K562 (cell line): ENCODE data around the gene ATE1. TPM values are rescaled to one million over a fixed set of nuclear protein-coding genes. Genes with fewer than 3 reads are reported as not detected.

ENCODE experiments used
- BCL6 ChIP-seq: fragments of 250-450 bp; sonication (Bioruptor Pico); IDR thresholded peaks from 2 replicates; pipeline ENCODE4 v1.4.0; 2020
- EGR1 ChIP-seq: fragments of 450-650 bp; conservative IDR thresholded peaks from 2 replicates; pipeline ENCODE4 v1.6.1; 2017; ENCODE audit warnings: mild to moderate bottlenecking
- EP300 ChIP-seq: IDR thresholded peaks from 2 replicates; pipeline ENCODE4 v1.6.1; 2012; ENCODE audit warnings: low read length, improper control_type of control experiment
- ERF ChIP-seq: fragments of 450-650 bp; formaldehyde crosslinking; IDR thresholded peaks from 2 replicates; pipeline ENCODE4 v1.4.0; 2020; ENCODE audit warnings: mild to moderate bottlenecking, mixed read lengths
- FOXA3 ChIP-seq, 2 experiments: fragments of 450-650 bp in 1 of 2; sonication (generic) in 1 of 2; formaldehyde crosslinking; IDR thresholded peaks in 1 of 2; conservative IDR thresholded peaks in 1 of 2; 2 replicates each; pipeline versions ENCODE4 v1.4.0 to v1.8.0; 2020 to 2022; ENCODE audit warnings: mild to moderate bottlenecking in 2 of 2, missing genetic modification reagents in 1 of 2
- GTF2F1 ChIP-seq: IDR thresholded peaks from 2 replicates; pipeline ENCODE4 v1.6.1; 2011; ENCODE audit warnings: low read depth, low read length, improper control_type of control experiment
- IFI16 ChIP-seq: fragments of 250-450 bp; sonication (Bioruptor Pico); IDR thresholded peaks from 2 replicates; pipeline ENCODE4 v2.1.2; 2022; ENCODE audit warnings: mild to moderate bottlenecking, inconsistent platforms
- KDM1A ChIP-seq, 2 experiments: fragments of 450-650 bp; IDR thresholded peaks; 2 replicates each; pipeline ENCODE4 v1.6.1; 2016; ENCODE audit warnings: mild to moderate bottlenecking in 2 of 2
- MAFF ChIP-seq: IDR thresholded peaks from 2 replicates; pipeline ENCODE4 v1.6.1; 2012; ENCODE audit warnings: low read length, improper control_type of control experiment
- MCM2 ChIP-seq: fragments of 450-650 bp; IDR thresholded peaks from 2 replicates; pipeline ENCODE4 v1.6.1; 2017; ENCODE audit warnings: low read depth, mild to moderate bottlenecking
- MLLT1 ChIP-seq, 2 experiments: fragments of 450-650 bp; IDR thresholded peaks; 2 replicates each; pipeline ENCODE4 v1.6.1; 2016
- NR2C2 ChIP-seq, 2 experiments: fragments of 200-800 bp in 1 of 2; sonication (Bioruptor generic) in 1 of 2; sonication (generic) in 1 of 2; formaldehyde crosslinking in 1 of 2; IDR thresholded peaks; 2 replicates each; pipeline versions ENCODE4 v1.6.1 to v1.8.0; 2016 to 2022; ENCODE audit warnings: mild to moderate bottlenecking in 1 of 2, missing compliant biosample characterization in 1 of 2, missing genetic modification characterization in 1 of 2, missing genetic modification reagents in 1 of 2
- RBM15 ChIP-seq: fragments of 200-400 bp; formaldehyde crosslinking; IDR thresholded peaks from 2 replicates; pipeline ENCODE4 v1.6.1; 2018; ENCODE audit warnings: mild to moderate bottlenecking, low read length, moderate library complexity; ENCODE audit not compliant: insufficient read depth
- RBM25 ChIP-seq: fragments of 200-400 bp; formaldehyde crosslinking; IDR thresholded peaks from 2 replicates; pipeline ENCODE4 v1.6.1; 2018; ENCODE audit warnings: low read length, low read depth, moderate library complexity; ENCODE audit not compliant: severe bottlenecking
- TAL1 ChIP-seq: fragments of 450-650 bp; IDR thresholded peaks from 2 replicates; pipeline ENCODE4 v1.6.1; 2016; ENCODE audit warnings: mild to moderate bottlenecking
- THRB ChIP-seq: fragments of 450-650 bp; formaldehyde crosslinking; conservative IDR thresholded peaks from 2 replicates; pipeline ENCODE4 v1.4.0; 2022; ENCODE audit warnings: mild to moderate bottlenecking, missing genetic modification characterization
- ZFP36 ChIP-seq: fragments of 150-350 bp; IDR thresholded peaks from 2 replicates; pipeline ENCODE4 v1.6.1; 2018; ENCODE audit warnings: low read length, low read depth; ENCODE audit not compliant: partially characterized antibody
- ZKSCAN1 ChIP-seq: fragments of 150-350 bp; IDR thresholded peaks from 2 replicates; pipeline ENCODE4 v1.6.1; 2016; ENCODE audit warnings: low read depth, low read length
- ZMIZ1 ChIP-seq, 2 experiments: fragments of 150-350 bp in 1 of 2; IDR thresholded peaks; 2 replicates each; pipeline ENCODE4 v1.6.1; 2012 to 2016; ENCODE audit warnings: low read depth in 2 of 2, low read length in 2 of 2, mild to moderate bottlenecking in 1 of 2, moderate library complexity in 1 of 2
- ZNF232 ChIP-seq: sonication (generic); formaldehyde crosslinking; IDR thresholded peaks from 2 replicates; pipeline ENCODE4 v1.8.0; 2022; ENCODE audit warnings: mild to moderate bottlenecking, missing genetic modification reagents
- ZNF280A ChIP-seq: fragments of 450-650 bp; IDR thresholded peaks from 2 replicates; pipeline ENCODE4 v1.6.1; 2018; ENCODE audit warnings: mild to moderate bottlenecking, low read depth; ENCODE audit not compliant: partially characterized antibody
- ZNF780A ChIP-seq: fragments of 250-450 bp; sonication (Bioruptor Pico); IDR thresholded peaks from 2 replicates; pipeline ENCODE4 v1.5.0; 2021; ENCODE audit warnings: mild to moderate bottlenecking
- polyA plus RNA-seq, 8 experiments: library from polyadenylated mRNA; depleted of rRNA in 4 of 8; stranded (reverse) in 5 of 8; unstranded in 3 of 8; fragments of >200 nt; fragmentation: Nextera tagmentation in 2 of 8; fragmentation: Illumina TruSeq in 1 of 8; extraction: Ambion mirVana in 2 of 8; extraction: Trizol in 1 of 8; gene quantifications; 2 replicates each; pipeline versions ENCODE4 v1.2.1 to v1.2.3, GENCODE V29; 2011 to 2014; ENCODE audit warnings: inconsistent platforms in 1 of 8, missing spikeins in 1 of 8
- total RNA-seq, 7 experiments: library from RNA; depleted of rRNA in 6 of 7; stranded (reverse); fragments of >200 nt in 6 of 7; fragmentation: Illumina TruSeq in 2 of 7; extraction: Trizol in 2 of 7; gene quantifications; 2 replicates each; pipeline versions ENCODE4 v1.2.1 to v1.2.3, GENCODE V29; 2011 to 2021; ENCODE audit warnings: low replicate concordance in 1 of 7

ATE1 gene
- total and polyA plus RNA-seq, 9 of the 15 experiments (the other 6 are each of a cell fraction or from before 2014, with no cell fraction given): 3.0 to 14.2 (median 8.8) TPM

- TF ChIP-seq TAL1 (no peak), ZKSCAN1 (no peak), KDM1A (IDR thresholded peaks at IDR 0.05) (no peak), GTF2F1 (no peak), ZFP36 (no peak), ERF (CRISPR knock-in tag) (no peak), RBM25 (no peak), IFI16 (CRISPR knock-in tag) (no peak), FOXA3 (CRISPR knock-in tag; conservative IDR thresholded peaks at IDR 0.05 in 1 of 2, IDR thresholded peaks at IDR 0.05 in 1 of 2) (no peak), RBM15 (no peak), MLLT1 (IDR thresholded peaks at IDR 0.05) (no peak), ZNF232 (CRISPR knock-in tag) (no peak), MAFF (no peak), ZNF280A (no peak), EP300 (no peak), NR2C2 (CRISPR knock-in tag; IDR thresholded peaks at IDR 0.05) (no peak), NR2C2 (tag; IDR thresholded peaks at IDR 0.05) (peak; percentile 74), ZNF780A (CRISPR knock-in tag) (no peak), EGR1 (no peak), THRB (no peak), ZMIZ1 (IDR thresholded peaks at IDR 0.05; ENCODE audit: low read depth in 2 of 2, low read length in 2 of 2) (0 out of 4 replicates have a peak, but pooled peaks of 1 of the 2 experiments have one; percentile 16), MCM2 (no peak), BCL6 (CRISPR knock-in tag) (no peak)
These were observed at the start of gene ATE1 (continued) for GRCh38 chr10:121927841-121928527.
